ENCODE data around the gene SYT2.

DNA sequence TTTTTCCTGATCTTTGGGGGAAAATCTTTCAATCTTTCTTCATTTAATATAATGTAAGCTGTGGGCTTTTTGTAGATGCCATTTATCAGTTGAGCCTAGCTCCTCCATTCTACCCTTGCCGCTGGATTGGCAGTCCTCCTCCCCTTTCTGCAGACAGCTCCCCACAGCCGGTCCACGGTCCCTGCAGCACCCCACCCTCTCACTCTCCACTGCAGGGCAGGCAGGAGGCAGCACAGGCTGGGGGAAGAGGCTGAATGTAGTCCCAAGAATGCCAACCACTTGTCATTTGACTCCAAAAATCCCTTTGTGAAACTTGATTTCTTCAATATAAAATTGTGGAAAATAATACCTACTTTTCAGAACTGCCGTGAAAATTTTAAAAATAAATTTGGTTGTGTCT lies 96.7 kb downstream of the SYT2 start:
- TF ChIP-seq, protein P1, sequence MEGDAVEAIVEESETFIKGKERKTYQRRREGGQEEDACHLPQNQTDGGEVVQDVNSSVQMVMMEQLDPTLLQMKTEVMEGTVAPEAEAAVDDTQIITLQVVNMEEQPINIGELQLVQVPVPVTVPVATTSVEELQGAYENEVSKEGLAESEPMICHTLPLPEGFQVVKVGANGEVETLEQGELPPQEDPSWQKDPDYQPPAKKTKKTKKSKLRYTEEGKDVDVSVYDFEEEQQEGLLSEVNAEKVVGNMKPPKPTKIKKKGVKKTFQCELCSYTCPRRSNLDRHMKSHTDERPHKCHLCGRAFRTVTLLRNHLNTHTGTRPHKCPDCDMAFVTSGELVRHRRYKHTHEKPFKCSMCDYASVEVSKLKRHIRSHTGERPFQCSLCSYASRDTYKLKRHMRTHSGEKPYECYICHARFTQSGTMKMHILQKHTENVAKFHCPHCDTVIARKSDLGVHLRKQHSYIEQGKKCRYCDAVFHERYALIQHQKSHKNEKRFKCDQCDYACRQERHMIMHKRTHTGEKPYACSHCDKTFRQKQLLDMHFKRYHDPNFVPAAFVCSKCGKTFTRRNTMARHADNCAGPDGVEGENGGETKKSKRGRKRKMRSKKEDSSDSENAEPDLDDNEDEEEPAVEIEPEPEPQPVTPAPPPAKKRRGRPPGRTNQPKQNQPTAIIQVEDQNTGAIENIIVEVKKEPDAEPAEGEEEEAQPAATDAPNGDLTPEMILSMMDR (IDR thresholded peaks at IDR 0.05), result no peak
- no peak for TF ChIP-seq POLR2A (IDR thresholded peaks at IDR 0.05)

All from thyroid gland (tissue), 4 donors.